ENCODE results near the gene SNURF. TPM values are rescaled to one million over a fixed set of nuclear protein-coding genes. Genes with fewer than 3 reads are reported as not detected.
A peak's percentile ranks its signal among the peaks of the same experiment; 100 is the strongest.
"Not testable (repeated sequence)": the region's sequence is repeated elsewhere in the genome, so short reads cannot be mapped to it uniquely, and the experiment has no call there.

Gene SNURF
- total and polyA plus RNA-seq, 2 of the 4 experiments (the other 2 are of a cell fraction): 6.5 to 8.1 TPM

DNA sequence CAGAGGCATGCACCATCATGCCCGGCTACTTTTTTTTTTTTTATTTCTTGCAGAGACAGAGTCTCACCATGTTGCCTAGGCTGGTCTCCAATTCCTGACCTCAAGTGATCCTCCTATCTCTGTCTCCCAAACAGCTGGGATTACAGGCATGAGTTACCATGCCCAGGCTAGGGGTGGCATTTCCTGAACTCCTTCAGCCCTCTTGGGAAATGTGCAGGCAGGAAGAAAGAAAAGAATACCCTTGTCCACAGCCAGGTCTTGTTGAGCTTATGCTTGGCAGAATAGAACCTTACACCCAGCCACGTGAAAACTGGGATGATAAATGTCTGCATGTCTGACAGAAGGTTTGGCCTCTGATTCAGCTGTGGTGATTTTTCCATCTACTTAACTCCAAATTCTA, 30.2 kb upstream of the SNURF start:
- 86% methylated on average over 1 of the region's 2 CpGs; no CpG with 5 or more reads in 1 of the 2 experiments for WGBS, 2 experiments (ENCODE audit: extremely low coverage in 2 of 2, insufficient read length in 1 of 2)
- peak; percentile 2 for DNase-seq
- Histone ChIP-seq H2BK120ac (ENCODE audit: low read depth, low read length) (no peak overlapping the region), H2AK9ac (replicated peaks; ENCODE audit: low read depth, low read length, poor library complexity) (no peak overlapping the region), H3K18ac (ENCODE audit: low read depth, low read length) (no peak overlapping the region), H2BK5ac (ENCODE audit: low read depth, low read length, poor library complexity, severe bottlenecking) (no peak overlapping the region), H3K4me1 (ENCODE audit: control insufficient read depth, insufficient read depth, low read length) (no peaks in the 10 kb centered on the region), H2BK20ac (ENCODE audit: low read depth, low read length) (no peak overlapping the region), H2AK5ac (ENCODE audit: low read depth, low read length) (no peak overlapping the region), H2BK15ac (ENCODE audit: low read depth, low read length) (no peak overlapping the region), H3K14ac (replicated peaks; ENCODE audit: low read depth, low read length) (no peak overlapping the region), H4K8ac (ENCODE audit: low read depth in 2 of 2, low read length in 2 of 2) (no peak overlapping the region), H2AFZ (replicated peaks; ENCODE audit: low read length, poor library complexity) (no peak overlapping the region), H4K5ac (ENCODE audit: low read depth, low read length) (no peak overlapping the region), H3K4me3 (ENCODE audit: insufficient read depth, low read depth, low read length) (no peak overlapping the region), H3K27ac (ENCODE audit: insufficient read depth, low read length) (no peak overlapping the region), H4K20me1 (ENCODE audit: insufficient read depth, low read length) (no peaks in the 10 kb centered on the region), H3K56ac (ENCODE audit: extremely low read depth, insufficient read depth, low read length) (no peak overlapping the region), H3K4ac (ENCODE audit: low read depth, low read length) (no peak overlapping the region), H3K79me1 (ENCODE audit: low read depth in 1 of 2, low read length in 2 of 2) (no peaks in the 10 kb centered on the region), H3K36me3 (ENCODE audit: control insufficient read depth, insufficient read depth, low read length) (peaks cover 5% of the 10 kb centered on the region; the same call in 1 of the 2 replicates), H3K4me2 (ENCODE audit: low read depth, low read length) (no peak overlapping the region), H3K9me1 (ENCODE audit: insufficient read depth, low read length) (no peaks in the 10 kb centered on the region), H3K23ac (ENCODE audit: low read depth, low read length) (no peak overlapping the region), H3K9me3 (ENCODE audit: control insufficient read depth, insufficient read depth, low read length) (no peaks in the 10 kb centered on the region; the same call in 1 of the 2 replicates), H3K27me3 (ENCODE audit: control insufficient read depth, insufficient read depth, low read length) (no peaks in the 10 kb centered on the region), H4K91ac (ENCODE audit: insufficient read depth, low read depth, low read length) (no peak overlapping the region), H3K9ac (ENCODE audit: low read depth, low read length) (no peak overlapping the region)
- dilution Hi-C loops (cut with HindIII; ENCODE audit: low sequenced_read_pairs, unreplicated experiment) (no loop called here), in situ Hi-C loops (cut with MboI; ENCODE audit: low sequenced_read_pairs) (no loop called here), intact Hi-C loops (cut with micrococcal nuclease) (no loop called here)
- POLR2A ChIA-PET (ENCODE audit: unreplicated experiment): no interaction called here
- ATAC-seq (ENCODE audit: low read depth): no peak
- CTCF ChIA-PET: no interaction called here
- TF ChIP-seq POLR2A (IDR thresholded peaks at IDR 0.05; ENCODE audit: low read depth, low read length) (no peak), CHD1 (IDR thresholded peaks at IDR 0.05; ENCODE audit: low read depth, low read length) (no peak)
- no TSS peak for BruUV-seq (replicated peaks)

DNA sequence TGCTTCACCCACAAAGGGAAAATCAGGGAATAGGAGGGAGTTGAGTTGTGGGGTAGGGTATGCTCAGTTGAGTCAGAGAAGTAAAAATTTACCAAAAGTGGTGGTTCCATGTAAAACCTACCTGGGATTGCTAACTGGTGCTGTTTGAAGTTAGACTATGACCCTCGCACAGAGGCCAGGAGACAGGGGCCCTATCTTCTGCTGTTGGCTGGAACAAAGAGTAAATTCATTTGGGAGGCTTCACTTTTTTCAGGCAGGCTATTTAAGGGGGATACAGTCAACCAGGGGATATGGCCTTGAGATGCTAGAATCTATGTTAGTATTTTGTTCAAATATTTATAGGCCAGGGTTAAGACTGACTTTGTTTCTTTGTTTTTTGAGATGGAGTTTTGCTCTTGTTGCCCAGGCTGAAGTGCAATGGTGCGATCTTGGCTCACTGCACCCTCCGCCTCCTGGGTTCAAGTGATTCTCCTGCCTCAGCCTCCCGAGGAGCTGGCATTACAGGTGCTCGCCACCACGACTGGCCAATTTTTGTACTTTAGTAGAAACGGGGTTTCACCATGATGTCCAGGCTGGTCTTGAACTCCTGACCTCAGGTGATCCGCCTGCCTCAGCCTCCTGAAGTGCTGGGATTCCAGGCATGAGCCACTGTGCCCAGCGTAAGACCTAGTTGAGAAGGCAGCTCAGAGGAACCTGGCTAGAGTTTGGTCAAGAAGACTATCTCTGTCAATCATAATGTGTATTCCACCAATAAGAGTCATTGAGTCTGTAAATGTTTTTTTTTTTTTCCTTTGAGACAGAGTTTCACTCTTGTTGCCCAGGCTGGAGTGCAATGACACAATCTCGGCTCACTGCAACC, 22.7 kb upstream of the SNURF start:
- H2BK15ac ChIP-seq (ENCODE audit: low read depth, low read length); H4K91ac ChIP-seq (ENCODE audit: insufficient read depth, low read depth, low read length); ATAC-seq (ENCODE audit: low read depth); H4K20me1 ChIP-seq (ENCODE audit: insufficient read depth, low read length); H3K18ac ChIP-seq (ENCODE audit: low read depth, low read length); H3K4me1 ChIP-seq (ENCODE audit: control insufficient read depth, insufficient read depth, low read length); H2AK5ac ChIP-seq (ENCODE audit: low read depth, low read length); H3K9me1 ChIP-seq (ENCODE audit: insufficient read depth, low read length); H3K27me3 ChIP-seq (ENCODE audit: control insufficient read depth, insufficient read depth, low read length); H3K56ac ChIP-seq (ENCODE audit: extremely low read depth, insufficient read depth, low read length); H3K23ac ChIP-seq (ENCODE audit: low read depth, low read length); H3K9ac ChIP-seq (ENCODE audit: low read depth, low read length); H3K4me3 ChIP-seq (ENCODE audit: insufficient read depth, low read depth, low read length); H4K8ac ChIP-seq (ENCODE audit: low read depth in 2 of 2, low read length in 2 of 2); H3K14ac ChIP-seq (replicated peaks; ENCODE audit: low read depth, low read length); H3K27ac ChIP-seq (ENCODE audit: insufficient read depth, low read length); H2BK120ac ChIP-seq (ENCODE audit: low read depth, low read length); intact Hi-C loops (cut with micrococcal nuclease); H3K4me2 ChIP-seq (ENCODE audit: low read depth, low read length); H2BK5ac ChIP-seq (ENCODE audit: low read depth, low read length, poor library complexity, severe bottlenecking); dilution Hi-C loops (cut with HindIII; ENCODE audit: low sequenced_read_pairs, unreplicated experiment); H3K4ac ChIP-seq (ENCODE audit: low read depth, low read length); DNase-seq; H3K9me3 ChIP-seq (ENCODE audit: control insufficient read depth, insufficient read depth, low read length); H2AFZ ChIP-seq (replicated peaks; ENCODE audit: low read length, poor library complexity); H2BK20ac ChIP-seq (ENCODE audit: low read depth, low read length); H2AK9ac ChIP-seq (replicated peaks; ENCODE audit: low read depth, low read length, poor library complexity); H3K79me1 ChIP-seq (ENCODE audit: low read depth in 1 of 2, low read length in 2 of 2); CTCF ChIA-PET; in situ Hi-C loops (cut with MboI; ENCODE audit: low sequenced_read_pairs); POLR2A ChIA-PET (ENCODE audit: unreplicated experiment); H3K36me3 ChIP-seq (ENCODE audit: control insufficient read depth, insufficient read depth, low read length); BruUV-seq (replicated peaks); H4K5ac ChIP-seq (ENCODE audit: low read depth, low read length): not testable (repeated sequence)
- 63% methylated on average over 4 of the region's 10 CpGs; no CpG with 5 or more reads in 1 of the 2 experiments for WGBS, 2 experiments (ENCODE audit: extremely low coverage in 2 of 2, insufficient read length in 1 of 2)
